Measurements from ENCODE around the gene DCDC2C. TPM values are rescaled to one million over a fixed set of nuclear protein-coding genes. Genes with fewer than 3 reads are reported as not detected.

Gene DCDC2C
- total and polyA plus RNA-seq, 2 of the 4 experiments (the other 2 are of a cell fraction) = not detected

GRCh38 chr2:3758906-3759305 is 55.5 kb downstream of the DCDC2C start:
- ATAC-seq (ENCODE audit: low read depth) (peak; percentile 11; the same call in 1 of the 2 replicates), DNase-seq (no peak)
- Histone ChIP-seq H3K4me3 (ENCODE audit: insufficient read depth, low read depth, low read length) (no peak overlapping the region), H2BK20ac (ENCODE audit: low read depth, low read length) (peak overlapping the region; percentile 94), H4K20me1 (ENCODE audit: insufficient read depth, low read length) (no peaks in the 10 kb centered on the region), H3K18ac (ENCODE audit: low read depth, low read length) (peak overlapping the region; percentile 77), H3K4me2 (ENCODE audit: low read depth, low read length) (no peak overlapping the region), H2AK9ac (replicated peaks; ENCODE audit: low read depth, low read length, poor library complexity) (peak overlapping the region; percentile 5), H2BK15ac (ENCODE audit: low read depth, low read length) (peak overlapping the region; percentile 77; the same call in 2 of the 3 replicates), H2AK5ac (ENCODE audit: low read depth, low read length) (peak overlapping the region; percentile 41), H3K4me1 (ENCODE audit: control insufficient read depth, insufficient read depth, low read length) (peaks cover 14% of the 10 kb centered on the region), H3K27ac (ENCODE audit: insufficient read depth, low read length) (peak overlapping the region; percentile 78), H3K79me1 (ENCODE audit: low read depth in 1 of 2, low read length in 2 of 2) (no peaks in the 10 kb centered on the region), H3K9ac (ENCODE audit: low read depth, low read length) (no peak overlapping the region; the same call in 1 of the 2 replicates), H3K9me3 (ENCODE audit: control insufficient read depth, insufficient read depth, low read length) (peaks cover 4% of the 10 kb centered on the region), H2BK120ac (ENCODE audit: low read depth, low read length) (peak overlapping the region; percentile 91), H3K14ac (replicated peaks; ENCODE audit: low read depth, low read length) (0 out of 2 replicates have a peak overlapping the region, but pooled peaks have one; percentile 67), H3K4ac (ENCODE audit: low read depth, low read length) (peak overlapping the region; percentile 67), H3K27me3 (ENCODE audit: control insufficient read depth, insufficient read depth, low read length) (no peaks in the 10 kb centered on the region; the same call in 1 of the 2 replicates), H3K9me1 (ENCODE audit: insufficient read depth, low read length) (peaks cover 5% of the 10 kb centered on the region; the same call in 1 of the 2 replicates), H4K5ac (ENCODE audit: low read depth, low read length) (peak overlapping the region; percentile 72; the same call in 1 of the 2 replicates), H3K23ac (ENCODE audit: low read depth, low read length) (no peak overlapping the region), H2BK5ac (ENCODE audit: low read depth, low read length, poor library complexity, severe bottlenecking) (peak overlapping the region; percentile 82), H3K56ac (ENCODE audit: extremely low read depth, insufficient read depth, low read length) (no peak overlapping the region), H4K8ac (ENCODE audit: low read depth in 2 of 2, low read length in 2 of 2) (peak overlapping the region; percentile 58 to 93), H2AFZ (replicated peaks; ENCODE audit: low read length, poor library complexity) (peak overlapping the region; percentile 45), H4K91ac (ENCODE audit: insufficient read depth, low read depth, low read length) (peak overlapping the region; percentile 69), H3K36me3 (ENCODE audit: control insufficient read depth, insufficient read depth, low read length) (no peaks in the 10 kb centered on the region)
- dilution Hi-C loops (cut with HindIII; ENCODE audit: low sequenced_read_pairs, unreplicated experiment) = no loop called here
- POLR2A ChIA-PET (ENCODE audit: unreplicated experiment) = no interaction called here
- TF ChIP-seq RCOR1 (IDR thresholded peaks at IDR 0.05; ENCODE audit: insufficient replicate concordance, low read length) (no peak), MXI1 (IDR thresholded peaks at IDR 0.05; ENCODE audit: borderline replicate concordance, low read depth, low read length) (no peak), RAD21 (IDR thresholded peaks at IDR 0.05; ENCODE audit: low read length) (no peak), POLR2A (IDR thresholded peaks at IDR 0.05; ENCODE audit: low read depth, low read length) (no peak), MAFK (IDR thresholded peaks at IDR 0.05; ENCODE audit: low read depth, low read length) (no peak), MAZ (IDR thresholded peaks at IDR 0.05; ENCODE audit: borderline replicate concordance, low read depth, low read length) (no peak), CTCF (conservative IDR thresholded peaks at IDR 0.05; ENCODE audit: low read depth, low read length) (no peak), NFE2L2 (IDR thresholded peaks at IDR 0.05; ENCODE audit: low read depth, low read length) (no peak), USF2 (IDR thresholded peaks at IDR 0.05; ENCODE audit: low read depth, low read length) (no peak)
- intact Hi-C loops (cut with micrococcal nuclease) = no loop called here
- WGBS, 2 experiments (ENCODE audit: extremely low coverage in 2 of 2, insufficient read length in 1 of 2) = 76% methylated on average over 2 of the region's 7 CpGs; no CpG with 5 or more reads in 1 of the 2 experiments
- in situ Hi-C loops (cut with MboI; ENCODE audit: low sequenced_read_pairs) = no loop called here
- CTCF ChIA-PET = interaction anchor here (0.8 to 1.1 kb wide), 2 partner anchors 24 to 31 kb away, joined by 3 to 5 read pairs; no protein-coding TSS in a partner anchor
- no TSS peak for BruUV-seq (replicated peaks)
